T-helper 2 cell treated with Interferon-gamma antibody and Interleukin-4, amounts not matched to agents 5 μg/mL and 100 μg/mL, for 36 hours (primary cell): ENCODE data around the gene KRTAP19-4.

Source experiments
- DNase-seq: peaks from one replicate; pipeline ENCODE4 v3.0.0; 2021; ENCODE audit warnings: low spot score
- H3K27ac Mint-ChIP-seq: one replicate; pipeline ENCODE4 v1.8.0; 2021; ENCODE audit warnings: mild to moderate bottlenecking, mixed read lengths
- H3K27me3 Mint-ChIP-seq: one replicate; pipeline ENCODE4 v1.8.0; 2021; ENCODE audit warnings: low read depth, mixed read lengths
- H3K36me3 Mint-ChIP-seq: one replicate; pipeline ENCODE4 v1.8.0; 2021; ENCODE audit warnings: low read depth, mixed read lengths
- H3K4me1 Mint-ChIP-seq: one replicate; pipeline ENCODE4 v1.8.0; 2021; ENCODE audit warnings: low read depth, mixed read lengths
- H3K4me3 Mint-ChIP-seq: one replicate; pipeline ENCODE4 v1.8.0; 2022; ENCODE audit warnings: mild to moderate bottlenecking, moderate library complexity, mixed read lengths
- H3K9me3 Mint-ChIP-seq: one replicate; pipeline ENCODE4 v1.8.0; 2021; ENCODE audit warnings: mixed read lengths

The KRTAP19-4 gene

DNA sequence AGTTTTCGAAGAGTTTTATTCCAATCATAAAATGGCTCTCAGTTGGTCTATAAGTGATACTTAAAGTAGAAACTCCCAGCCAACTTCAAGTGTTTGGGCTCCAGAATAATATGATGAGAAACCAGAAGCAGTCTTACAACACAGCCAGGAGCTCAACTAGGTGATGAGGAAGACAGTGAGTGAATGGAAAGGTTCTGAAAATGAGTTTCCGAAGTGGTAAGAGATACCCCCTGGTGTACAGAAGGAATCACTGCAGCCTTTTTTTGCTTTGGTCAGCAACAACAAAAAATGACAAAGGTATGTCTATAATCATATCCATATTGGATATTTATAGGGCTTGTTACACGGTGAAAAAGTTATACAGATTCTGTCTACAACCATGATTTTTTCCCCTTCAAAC is 33.3 kb downstream of the KRTAP19-4 start:
- H3K36me3 Mint-ChIP-seq: no peaks in the 10 kb centered on the region

GRCh38 chr21:30448514-30448913 is 48.5 kb downstream of the KRTAP19-4 start:
- Mint-ChIP-seq H3K36me3 (no peaks in the 10 kb centered on the region), H3K27me3 (no peaks in the 10 kb centered on the region), H3K27ac (no peak overlapping the region), H3K4me1 (peaks cover 5% of the 10 kb centered on the region), H3K9me3 (no peaks in the 10 kb centered on the region), H3K4me3 (no peak overlapping the region)
- no peak for DNase-seq

More for the DNA sequence above, 33.3 kb downstream of the KRTAP19-4 start:
- no peak for DNase-seq
- H3K27ac Mint-ChIP-seq: no peak overlapping the region
- H3K27me3 Mint-ChIP-seq: peaks cover 3% of the 10 kb centered on the region
- H3K9me3 Mint-ChIP-seq: no peaks in the 10 kb centered on the region
- no peak overlapping the region for H3K4me3 Mint-ChIP-seq
- H3K4me1 Mint-ChIP-seq: no peaks in the 10 kb centered on the region

GRCh38 chr21:30447056-30447455 is 49.9 kb downstream of the KRTAP19-4 start:
- H3K9me3 Mint-ChIP-seq: no peaks in the 10 kb centered on the region
- H3K27ac Mint-ChIP-seq: no peak overlapping the region
- peaks cover 5% of the 10 kb centered on the region for H3K4me1 Mint-ChIP-seq
- H3K27me3 Mint-ChIP-seq: no peaks in the 10 kb centered on the region
- no peak overlapping the region for H3K4me3 Mint-ChIP-seq
- no peak for DNase-seq
- no peaks in the 10 kb centered on the region for H3K36me3 Mint-ChIP-seq
